Mesendoderm (in vitro differentiated cells): ENCODE measurements around the gene ENAH.
A peak's percentile ranks its signal among the peaks of the same experiment; 100 is the strongest.

Experiments
- DNase-seq: peaks from one replicate; pipeline ENCODE4 v3.0.0; 2013
- H2AK5ac ChIP-seq: 2 replicates; pipeline ENCODE4 v1.6.1; 2013; ENCODE audit warnings: low read length, inconsistent platforms
- H2BK120ac ChIP-seq: 2 replicates; pipeline ENCODE4 v1.6.1; 2013; ENCODE audit warnings: low read depth, mild to moderate bottlenecking, low read length, moderate library complexity, mixed read lengths
- H2BK15ac ChIP-seq: replicated peaks from 2 replicates; pipeline ENCODE4 v1.6.1; 2013; ENCODE audit warnings: low read depth, mild to moderate bottlenecking, moderate library complexity
- H2BK5ac ChIP-seq: 2 replicates; pipeline ENCODE4 v1.6.1; 2013; ENCODE audit warnings: low read length, inconsistent platforms
- H3K18ac ChIP-seq: 2 replicates; pipeline ENCODE4 v1.6.1; 2013; ENCODE audit warnings: mild to moderate bottlenecking, low read length, mixed read lengths
- H3K23ac ChIP-seq: one replicate; pipeline ENCODE4 v1.6.1; 2013; ENCODE audit warnings: low read length
- H3K27ac ChIP-seq: 2 replicates; pipeline ENCODE4 v1.5.1; 2013; ENCODE audit warnings: low read depth, mild to moderate bottlenecking, inconsistent platforms, low read length, moderate library complexity
- H3K27me3 ChIP-seq: 2 replicates; pipeline ENCODE4 v1.6.1; 2013; ENCODE audit warnings: low read length, control low read depth, mild to moderate bottlenecking, inconsistent platforms; ENCODE audit not compliant: insufficient read depth, poor library complexity
- H3K36me3 ChIP-seq: 2 replicates; pipeline ENCODE4 v1.6.1; 2013; ENCODE audit warnings: low read length, inconsistent platforms; ENCODE audit not compliant: control insufficient read depth, insufficient read depth
- H3K4ac ChIP-seq: one replicate; pipeline ENCODE4 v1.6.1; 2013; ENCODE audit warnings: low read depth, mild to moderate bottlenecking, low read length, moderate library complexity
- H3K4me1 ChIP-seq: 2 replicates; pipeline ENCODE4 v1.6.1; 2013; ENCODE audit warnings: low read depth, low read length, inconsistent platforms; ENCODE audit not compliant: control insufficient read depth
- H3K4me2 ChIP-seq: 2 replicates; pipeline ENCODE4 v1.6.1; 2013; ENCODE audit warnings: low read length
- H3K4me3 ChIP-seq: 2 replicates; pipeline ENCODE4 v1.5.1; 2013; ENCODE audit warnings: mild to moderate bottlenecking, low read length
- H3K56ac ChIP-seq: one replicate; pipeline ENCODE4 v1.6.1; 2013; ENCODE audit warnings: low read length
- H3K79me1 ChIP-seq: 2 replicates; pipeline ENCODE4 v1.6.1; 2013; ENCODE audit warnings: low read length, inconsistent platforms
- H3K79me2 ChIP-seq: 2 replicates; pipeline ENCODE4 v1.6.1; 2013; ENCODE audit warnings: mild to moderate bottlenecking, low read length; ENCODE audit not compliant: control insufficient read depth, insufficient read depth
- H3K9ac ChIP-seq: 2 replicates; pipeline ENCODE4 v1.6.1; 2013; ENCODE audit warnings: low read length, inconsistent platforms
- H4K5ac ChIP-seq: one replicate; pipeline ENCODE4 v1.6.1; 2013; ENCODE audit warnings: low read length
- H4K8ac ChIP-seq: one replicate; pipeline ENCODE4 v1.6.1; 2013; ENCODE audit warnings: low read depth, mild to moderate bottlenecking, control low read depth, low read length, moderate library complexity
- WGBS: extraction: QIAGEN DNeasy Blood & Tissue Kit; methylation state at CpG from one replicate; pipeline ENCODE4 v1.1.7; 2013; ENCODE audit warnings: low lambda C conversion rate, missing lambda C conversion rate; ENCODE audit not compliant: insufficient coverage; ENCODE audit errors: extremely low coverage; 5-methylcytosine and 5-hydroxymethylcytosine counted together

The ENAH gene

DNA sequence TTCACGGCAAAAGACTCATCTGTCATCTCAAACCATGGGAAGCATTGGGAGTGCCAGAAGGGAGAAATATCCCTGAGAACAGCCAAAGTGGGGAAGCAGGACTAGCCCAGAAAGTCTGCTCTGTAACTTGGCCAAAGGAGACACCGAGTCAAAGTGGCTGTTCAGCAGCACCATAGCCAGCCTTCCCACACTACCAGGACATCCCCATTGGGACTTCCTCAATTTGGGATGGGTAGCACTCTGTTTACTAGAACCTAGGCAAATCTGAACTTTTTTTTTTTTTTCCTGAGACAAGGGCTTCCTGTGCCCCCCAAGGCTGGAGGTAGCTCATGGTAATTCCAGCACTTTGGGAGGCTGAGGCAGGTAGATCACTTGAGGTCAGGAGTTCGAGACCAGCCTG lies 93.0 kb downstream of the ENAH start:
- H3K4me2 ChIP-seq: no peak overlapping the region

DNA sequence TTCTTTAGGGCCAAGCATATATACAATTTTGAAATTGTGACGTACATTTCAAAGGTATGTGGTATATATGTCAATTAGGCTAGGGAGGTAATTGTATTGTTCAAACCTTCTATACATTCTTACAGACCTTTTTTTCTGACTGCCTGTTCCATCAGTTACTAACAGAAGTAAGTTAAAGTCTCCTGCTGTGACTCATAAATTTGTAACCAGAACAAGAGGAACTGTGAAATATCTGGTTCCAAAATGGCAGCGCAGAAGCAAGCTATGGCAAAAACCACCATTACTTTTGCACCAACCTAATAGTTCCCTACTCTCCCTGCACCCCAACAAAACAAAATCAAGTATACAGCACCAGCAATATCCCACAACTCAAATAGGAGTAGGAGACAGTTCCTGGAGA lies 93.6 kb downstream of the ENAH start:
- Histone ChIP-seq H3K4me1 (no peaks in the 10 kb centered on the region), H3K27ac (no peak overlapping the region), H3K4me3 (no peak overlapping the region), H3K56ac (no peak overlapping the region), H3K36me3 (no peaks in the 10 kb centered on the region), H3K79me1 (peaks cover 6% of the 10 kb centered on the region), H2BK15ac (no peak overlapping the region), H2BK120ac (no peak overlapping the region), H3K23ac (no peak overlapping the region), H2BK5ac (no peak overlapping the region), H2AK5ac (no peak overlapping the region), H3K79me2 (peaks cover 4% of the 10 kb centered on the region), H3K9ac (no peak overlapping the region), H4K5ac (no peak overlapping the region), H4K8ac (no peak overlapping the region), H3K27me3 (no peaks in the 10 kb centered on the region), H3K4ac (no peak overlapping the region), H3K4me2 (no peak overlapping the region), H3K18ac (no peak overlapping the region)
- no peak for DNase-seq
- no CpG with 5 or more reads among the region's 2 CpGs for WGBS

More for the DNA sequence above, 93.0 kb downstream of the ENAH start:
- H3K27ac ChIP-seq: no peak overlapping the region
- H3K18ac ChIP-seq: no peak overlapping the region
- H2BK120ac ChIP-seq: no peak overlapping the region
- H3K4ac ChIP-seq: no peak overlapping the region
- no peak overlapping the region for H2BK15ac ChIP-seq
- H3K4me1 ChIP-seq: no peaks in the 10 kb centered on the region
- peaks cover 4% of the 10 kb centered on the region for H3K79me2 ChIP-seq
- no peak overlapping the region for H2AK5ac ChIP-seq
- no CpG with 5 or more reads among the region's 3 CpGs for WGBS
- H3K27me3 ChIP-seq: no peaks in the 10 kb centered on the region
- no peak overlapping the region for H3K23ac ChIP-seq
- no peak overlapping the region for H3K56ac ChIP-seq
- H3K36me3 ChIP-seq: no peaks in the 10 kb centered on the region
- peaks cover 6% of the 10 kb centered on the region for H3K79me1 ChIP-seq
- no peak overlapping the region for H3K4me3 ChIP-seq
- H3K9ac ChIP-seq: no peak overlapping the region
- no peak overlapping the region for H2BK5ac ChIP-seq
- H4K8ac ChIP-seq: no peak overlapping the region
- no peak overlapping the region for H4K5ac ChIP-seq
- no peak for DNase-seq

DNA sequence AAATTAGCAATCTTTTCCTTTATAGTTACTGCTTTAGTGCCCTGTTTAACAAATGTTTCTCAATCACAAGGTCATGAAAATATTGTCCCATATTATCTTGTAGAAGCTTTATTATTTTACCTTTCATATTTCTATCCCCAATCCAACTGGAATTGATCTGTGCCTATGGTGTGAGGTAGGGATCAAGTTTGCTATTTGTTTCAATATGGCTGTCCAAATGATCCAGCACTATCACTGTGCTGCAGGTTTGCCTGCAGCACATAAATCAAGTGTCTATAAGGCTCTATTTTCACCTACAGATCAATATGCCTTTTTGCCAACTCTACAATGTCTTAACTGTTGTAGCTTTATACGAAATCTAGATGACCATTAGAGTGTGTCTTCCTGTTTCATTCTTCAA lies 96.2 kb downstream of the ENAH start:
- no CpG with 5 or more reads among the region's 1 CpG for whole genome bisulfite sequencing
- Histone ChIP-seq H3K4me3 (no peak overlapping the region), H3K9ac (no peak overlapping the region), H2BK15ac (no peak overlapping the region), H3K23ac (no peak overlapping the region), H3K18ac (no peak overlapping the region), H3K36me3 (no peaks in the 10 kb centered on the region), H2BK5ac (no peak overlapping the region), H3K79me2 (peaks cover 5% of the 10 kb centered on the region), H3K27ac (no peak overlapping the region), H4K8ac (no peak overlapping the region), H3K4ac (no peak overlapping the region), H3K4me1 (no peaks in the 10 kb centered on the region), H2AK5ac (no peak overlapping the region), H3K27me3 (no peaks in the 10 kb centered on the region), H3K56ac (no peak overlapping the region), H2BK120ac (no peak overlapping the region), H4K5ac (no peak overlapping the region), H3K79me1 (peaks cover 5% of the 10 kb centered on the region), H3K4me2 (no peak overlapping the region)
- DNase-seq: no peak

DNA sequence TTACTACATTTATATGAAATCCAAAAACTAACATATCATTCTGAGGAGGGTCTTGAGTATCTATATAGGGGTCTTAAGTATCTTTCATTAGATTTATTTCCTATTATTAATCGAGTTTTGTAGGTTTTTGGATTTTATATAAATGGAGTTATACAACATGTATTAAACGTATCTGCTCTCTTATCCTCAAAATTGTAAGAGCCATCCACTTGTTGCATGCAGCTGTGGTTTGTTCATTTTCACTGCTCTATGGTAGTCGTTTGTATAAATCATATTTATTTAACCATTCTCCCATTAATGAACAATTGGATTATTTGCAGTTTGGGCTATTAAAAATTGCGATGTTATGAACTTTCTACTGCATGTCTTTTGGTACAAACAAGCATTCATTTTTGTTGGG lies 97.1 kb downstream of the ENAH start:
- H2BK15ac ChIP-seq: no peak overlapping the region
- no peak for DNase-seq
- peaks cover 3% of the 10 kb centered on the region for H3K79me2 ChIP-seq
- H3K4me1 ChIP-seq: no peaks in the 10 kb centered on the region
- H3K23ac ChIP-seq: no peak overlapping the region
- no peak overlapping the region for H3K18ac ChIP-seq
- no peak overlapping the region for H2AK5ac ChIP-seq
- H3K36me3 ChIP-seq: no peaks in the 10 kb centered on the region
- no peak overlapping the region for H3K27ac ChIP-seq
- H4K5ac ChIP-seq: no peak overlapping the region
- no peak overlapping the region for H2BK5ac ChIP-seq
- no peaks in the 10 kb centered on the region for H3K27me3 ChIP-seq
- no peak overlapping the region for H3K9ac ChIP-seq
- H3K79me1 ChIP-seq: peaks cover 3% of the 10 kb centered on the region
- 100% methylated on average over 1 of the region's 4 CpGs for WGBS
- no peak overlapping the region for H3K4me2 ChIP-seq
- no peak overlapping the region for H3K4ac ChIP-seq
- H4K8ac ChIP-seq: no peak overlapping the region
- H2BK120ac ChIP-seq: no peak overlapping the region
- no peak overlapping the region for H3K4me3 ChIP-seq
- no peak overlapping the region for H3K56ac ChIP-seq

DNA sequence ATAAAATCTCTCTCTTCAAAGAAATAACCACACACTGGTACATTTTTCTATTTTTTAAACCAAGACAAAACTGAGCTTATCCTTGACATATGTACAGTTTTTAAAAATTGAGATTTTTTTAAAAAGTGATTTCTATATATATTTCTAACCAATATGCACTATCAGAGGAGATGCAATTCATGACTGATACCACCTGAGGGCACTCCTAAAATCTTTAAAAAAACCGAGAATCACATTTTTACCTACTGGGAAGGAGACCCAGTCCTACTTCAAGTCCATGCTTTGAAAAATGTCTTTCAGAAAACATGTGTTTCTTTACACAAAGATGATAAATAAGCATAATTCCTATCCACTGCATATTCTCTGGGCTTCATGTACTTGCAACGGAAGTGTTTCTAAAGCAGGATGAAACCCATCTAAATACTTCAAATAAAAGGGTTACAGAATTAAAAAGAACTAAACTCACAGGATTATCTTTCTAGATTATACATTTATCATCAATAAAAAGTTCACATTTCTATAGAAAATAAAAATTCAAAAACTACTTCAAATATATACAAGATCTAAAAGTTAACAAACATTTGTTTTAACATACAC lies 98.6 kb downstream of the ENAH start:
- peak; percentile 38 for DNase-seq
- no peak overlapping the region for H3K4me2 ChIP-seq
- H3K36me3 ChIP-seq: no peaks in the 10 kb centered on the region
- no peak overlapping the region for H3K27ac ChIP-seq
- H3K23ac ChIP-seq: no peak overlapping the region
- no peak overlapping the region for H4K5ac ChIP-seq
- no peak overlapping the region for H3K18ac ChIP-seq
- H3K56ac ChIP-seq: no peak overlapping the region
- no peak overlapping the region for H2AK5ac ChIP-seq
- no peak overlapping the region for H3K9ac ChIP-seq
- H3K79me2 ChIP-seq: peaks cover 7% of the 10 kb centered on the region
- no peak overlapping the region for H4K8ac ChIP-seq
- H3K4ac ChIP-seq: no peak overlapping the region
- no peak overlapping the region for H2BK120ac ChIP-seq
- no peak overlapping the region for H2BK5ac ChIP-seq
- H3K27me3 ChIP-seq: no peaks in the 10 kb centered on the region
- no peaks in the 10 kb centered on the region for H3K4me1 ChIP-seq
- no peak overlapping the region for H2BK15ac ChIP-seq
- no CpG with 5 or more reads among the region's 2 CpGs for WGBS
- no peaks in the 10 kb centered on the region for H3K79me1 ChIP-seq
- H3K4me3 ChIP-seq: no peak overlapping the region

DNA sequence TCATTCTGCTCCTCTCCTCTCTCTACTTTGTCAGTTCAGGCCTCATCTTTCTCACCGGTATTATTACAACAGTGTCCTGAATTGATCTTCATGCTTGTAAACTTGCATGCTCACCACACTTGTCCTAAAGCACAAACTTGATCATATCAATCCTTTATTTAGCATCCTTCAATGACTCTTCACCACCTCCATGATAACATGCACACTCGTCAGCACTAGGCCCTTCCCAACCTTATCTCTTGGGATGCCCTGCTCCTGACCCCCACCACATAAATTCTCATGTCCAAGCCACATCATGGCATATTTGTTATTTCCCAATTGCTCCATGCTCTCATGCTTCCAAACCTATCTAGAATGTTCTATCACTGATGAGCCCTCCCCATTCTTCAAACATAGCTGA lies 103.1 kb downstream of the ENAH start:
- Histone ChIP-seq H3K27me3 (no peaks in the 10 kb centered on the region), H3K4me1 (no peaks in the 10 kb centered on the region), H2AK5ac (no peak overlapping the region), H4K8ac (no peak overlapping the region), H2BK120ac (no peak overlapping the region), H3K9ac (no peak overlapping the region), H3K23ac (no peak overlapping the region), H3K4me3 (no peak overlapping the region), H3K79me1 (peaks cover 4% of the 10 kb centered on the region), H3K27ac (no peak overlapping the region), H2BK5ac (no peak overlapping the region), H3K18ac (no peak overlapping the region), H3K79me2 (peaks cover 20% of the 10 kb centered on the region), H4K5ac (no peak overlapping the region), H3K56ac (no peak overlapping the region), H2BK15ac (no peak overlapping the region), H3K4me2 (no peak overlapping the region), H3K4ac (no peak overlapping the region), H3K36me3 (no peaks in the 10 kb centered on the region)
- no CpG with 5 or more reads among the region's 2 CpGs for WGBS
- no peak for DNase-seq
